Measurements from ENCODE around the gene MICAL3.

- TF ChIP-seq CTCF (IDR thresholded peaks at IDR 0.05) (peak in 2 of 3 donors; percentile 4 to 11), EP300 (IDR thresholded peaks at IDR 0.05) (peak; percentile 27)
Measured at GRCh38 chr22:17910561-17911311, 113.6 kb downstream of the MICAL3 start.
